ENCODE measurements around the gene HBS1L. TPM values are rescaled to one million over a fixed set of nuclear protein-coding genes. Genes with fewer than 3 reads are reported as not detected.

The HBS1L gene
- total and polyA plus RNA-seq, 5 donors, result 28.7 to 81.3 (median 71.3) TPM

- ATAC-seq, result no peak
- Histone ChIP-seq H3K27me3 (ENCODE audit: control insufficient read depth, insufficient read depth) (no peaks in the 10 kb centered on the region), H3K9me3 (ENCODE audit: control insufficient read depth, low read length) (no peaks in the 10 kb centered on the region), H3K27ac (ENCODE audit: low read length) (no peak overlapping the region), H3K4me3 (ENCODE audit: low read length) (no peak overlapping the region), H3K4me1 (ENCODE audit: control insufficient read depth, insufficient read depth, low read length) (no peaks in the 10 kb centered on the region)
- DNase-seq, result no peak
- intact Hi-C loops (cut with DNase I), result no loop called here
- WGBS, result 68% methylated on average over 4 of the region's 4 CpGs
Observed at GRCh38 chr6:135037541-135037940, 17.1 kb downstream of the HBS1L start.

GRCh38 chr6:135036731-135037420, 17.7 kb downstream of the HBS1L start:
- intact Hi-C loops (cut with DNase I), result no loop called here
- H3K9me3 ChIP-seq (ENCODE audit: control insufficient read depth, low read length), result no peaks in the 10 kb centered on the region
- ATAC-seq (peak in 1 of 2 donors; percentile 26), DNase-seq (no peak)
- H3K27ac ChIP-seq (ENCODE audit: low read length), result no peak overlapping the region
- no peak overlapping the region for H3K4me3 ChIP-seq (ENCODE audit: low read length)
- H3K4me1 ChIP-seq (ENCODE audit: control insufficient read depth, insufficient read depth, low read length), result no peaks in the 10 kb centered on the region
- WGBS, result 66% methylated on average over 5 of the region's 5 CpGs
- no peaks in the 10 kb centered on the region for H3K27me3 ChIP-seq (ENCODE audit: control insufficient read depth, insufficient read depth)

GRCh38 chr6:135033238-135033637, 21.4 kb downstream of the HBS1L start:
- no peak overlapping the region for H3K27ac ChIP-seq (ENCODE audit: low read length)
- H3K4me1 ChIP-seq (ENCODE audit: control insufficient read depth, insufficient read depth, low read length), result no peaks in the 10 kb centered on the region
- ATAC-seq (no peak), DNase-seq (no peak)
- no peak overlapping the region for H3K4me3 ChIP-seq (ENCODE audit: low read length)
- no peaks in the 10 kb centered on the region for H3K27me3 ChIP-seq (ENCODE audit: control insufficient read depth, insufficient read depth)
- intact Hi-C loops (cut with DNase I), result no loop called here
- no peaks in the 10 kb centered on the region for H3K9me3 ChIP-seq (ENCODE audit: control insufficient read depth, low read length)
- WGBS, result 81% methylated on average over 3 of the region's 3 CpGs

- intact Hi-C loops (cut with DNase I), result no loop called here
- H3K27me3 ChIP-seq (ENCODE audit: control insufficient read depth, insufficient read depth), result no peaks in the 10 kb centered on the region
- no peak for DNase-seq
- no peak for ATAC-seq
- WGBS, result 92% methylated on average over 5 of the region's 5 CpGs
- no peaks in the 10 kb centered on the region for H3K9me3 ChIP-seq (ENCODE audit: control insufficient read depth, low read length)
- H3K4me1 ChIP-seq (ENCODE audit: control insufficient read depth, insufficient read depth, low read length), result no peaks in the 10 kb centered on the region
- H3K4me3 ChIP-seq (ENCODE audit: low read length), result no peak overlapping the region
- no peak overlapping the region for H3K27ac ChIP-seq (ENCODE audit: low read length)
Observed at GRCh38 chr6:135030532-135031178, 24.0 kb downstream of the HBS1L start.

GRCh38 chr6:135030056-135030473, 24.6 kb downstream of the HBS1L start:
- H3K27ac ChIP-seq (ENCODE audit: low read length), result no peak overlapping the region
- no peak for DNase-seq
- ATAC-seq, result no peak
- H3K9me3 ChIP-seq (ENCODE audit: control insufficient read depth, low read length), result no peaks in the 10 kb centered on the region
- H3K4me3 ChIP-seq (ENCODE audit: low read length), result no peak overlapping the region
- H3K27me3 ChIP-seq (ENCODE audit: control insufficient read depth, insufficient read depth), result no peaks in the 10 kb centered on the region
- peaks cover 1% of the 10 kb centered on the region for H3K4me1 ChIP-seq (ENCODE audit: control insufficient read depth, insufficient read depth, low read length)
- intact Hi-C loops (cut with DNase I), result no loop called here
- 84% methylated on average over 3 of the region's 3 CpGs for WGBS

- Histone ChIP-seq H3K27ac (ENCODE audit: low read length) (no peak overlapping the region), H3K27me3 (ENCODE audit: control insufficient read depth, insufficient read depth) (no peaks in the 10 kb centered on the region), H3K4me1 (ENCODE audit: control insufficient read depth, insufficient read depth, low read length) (peaks cover 1% of the 10 kb centered on the region), H3K9me3 (ENCODE audit: control insufficient read depth, low read length) (no peaks in the 10 kb centered on the region), H3K4me3 (ENCODE audit: low read length) (no peak overlapping the region)
- DNase-seq (no peak), ATAC-seq (no peak)
- WGBS, result 80% methylated on average over 2 of the region's 2 CpGs
- intact Hi-C loops (cut with DNase I), result no loop called here
Observed at GRCh38 chr6:135025775-135026174, 28.8 kb downstream of the HBS1L start.

- Histone ChIP-seq H3K27ac (ENCODE audit: low read length) (no peak overlapping the region), H3K4me3 (ENCODE audit: low read length) (no peak overlapping the region), H3K9me3 (ENCODE audit: control insufficient read depth, low read length) (no peaks in the 10 kb centered on the region), H3K27me3 (ENCODE audit: control insufficient read depth, insufficient read depth) (no peaks in the 10 kb centered on the region), H3K4me1 (ENCODE audit: control insufficient read depth, insufficient read depth, low read length) (peaks cover 1% of the 10 kb centered on the region)
- WGBS, result 96% methylated on average over 2 of the region's 2 CpGs
- intact Hi-C loops (cut with DNase I), result no loop called here
- DNase-seq, result no peak
- no peak for ATAC-seq
Observed at GRCh38 chr6:135025175-135025574, 29.4 kb downstream of the HBS1L start.

GRCh38 chr6:135022050-135022697, 32.4 kb downstream of the HBS1L start:
- 79% methylated on average over 2 of the region's 2 CpGs for WGBS
- DNase-seq (no peak), ATAC-seq (no peak)
- Histone ChIP-seq H3K27ac (ENCODE audit: low read length) (no peak overlapping the region), H3K27me3 (ENCODE audit: control insufficient read depth, insufficient read depth) (no peaks in the 10 kb centered on the region), H3K9me3 (ENCODE audit: control insufficient read depth, low read length) (no peaks in the 10 kb centered on the region), H3K4me1 (ENCODE audit: control insufficient read depth, insufficient read depth, low read length) (peaks cover 1% of the 10 kb centered on the region), H3K4me3 (ENCODE audit: low read length) (no peak overlapping the region)
- intact Hi-C loops (cut with DNase I), result no loop called here

GRCh38 chr6:135021310-135022049, 33.1 kb downstream of the HBS1L start:
- WGBS, result 91% methylated on average over 4 of the region's 4 CpGs
- Histone ChIP-seq H3K4me3 (ENCODE audit: low read length) (no peak overlapping the region), H3K27ac (ENCODE audit: low read length) (no peak overlapping the region), H3K9me3 (ENCODE audit: control insufficient read depth, low read length) (no peaks in the 10 kb centered on the region), H3K27me3 (ENCODE audit: control insufficient read depth, insufficient read depth) (no peaks in the 10 kb centered on the region), H3K4me1 (ENCODE audit: control insufficient read depth, insufficient read depth, low read length) (peaks cover 1% of the 10 kb centered on the region)
- DNase-seq (no peak), ATAC-seq (no peak)
- intact Hi-C loops (cut with DNase I), result no loop called here

GRCh38 chr6:135018941-135019340, 35.7 kb downstream of the HBS1L start:
- DNase-seq (no peak), ATAC-seq (no peak)
- no peaks in the 10 kb centered on the region for H3K4me1 ChIP-seq (ENCODE audit: control insufficient read depth, insufficient read depth, low read length)
- H3K9me3 ChIP-seq (ENCODE audit: control insufficient read depth, low read length), result no peaks in the 10 kb centered on the region
- intact Hi-C loops (cut with DNase I), result no loop called here
- H3K4me3 ChIP-seq (ENCODE audit: low read length), result no peak overlapping the region
- H3K27me3 ChIP-seq (ENCODE audit: control insufficient read depth, insufficient read depth), result no peaks in the 10 kb centered on the region
- 92% methylated on average over 1 of the region's 1 CpG for WGBS
- no peak overlapping the region for H3K27ac ChIP-seq (ENCODE audit: low read length)

GRCh38 chr6:135018052-135018451, 36.6 kb downstream of the HBS1L start:
- H3K27me3 ChIP-seq (ENCODE audit: control insufficient read depth, insufficient read depth), result no peaks in the 10 kb centered on the region
- WGBS, result 90% methylated on average over 2 of the region's 2 CpGs
- ATAC-seq (no peak), DNase-seq (no peak)
- H3K4me3 ChIP-seq (ENCODE audit: low read length), result no peak overlapping the region
- H3K9me3 ChIP-seq (ENCODE audit: control insufficient read depth, low read length), result no peaks in the 10 kb centered on the region
- H3K4me1 ChIP-seq (ENCODE audit: control insufficient read depth, insufficient read depth, low read length), result no peaks in the 10 kb centered on the region
- H3K27ac ChIP-seq (ENCODE audit: low read length), result no peak overlapping the region
- intact Hi-C loops (cut with DNase I), result no loop called here

Measured in right cardiac atrium (tissue), 5 donors.